Prostate gland (tissue), 2 donors: Measurements from ENCODE around the gene ZNF273.
"Not testable (repeated sequence)": the region's sequence is repeated elsewhere in the genome, so short reads cannot be mapped to it uniquely, and the experiment has no call there.

Experiments used
- POLR2A ChIP-seq: fragments of 450-650 bp; IDR thresholded peaks from one replicate; pipeline ENCODE4 v1.6.1; 2016; ENCODE audit warnings: antibody characterized with exemption, mild to moderate bottlenecking
- TF ChIP-seq, protein P1 (sequence below), 4 experiments: fragments of 200-600 bp in 2 of 4; fragments of 450-650 bp in 2 of 4; sonication (generic) in 2 of 4; IDR thresholded peaks; 1 replicate in 3 of 4; 2 replicates in 1 of 4; pipeline ENCODE4 v1.5.1; 2016 to 2019; ENCODE audit warnings: antibody characterized with exemption in 4 of 4, mild to moderate bottlenecking in 2 of 4, moderate library complexity in 2 of 4

DNA sequence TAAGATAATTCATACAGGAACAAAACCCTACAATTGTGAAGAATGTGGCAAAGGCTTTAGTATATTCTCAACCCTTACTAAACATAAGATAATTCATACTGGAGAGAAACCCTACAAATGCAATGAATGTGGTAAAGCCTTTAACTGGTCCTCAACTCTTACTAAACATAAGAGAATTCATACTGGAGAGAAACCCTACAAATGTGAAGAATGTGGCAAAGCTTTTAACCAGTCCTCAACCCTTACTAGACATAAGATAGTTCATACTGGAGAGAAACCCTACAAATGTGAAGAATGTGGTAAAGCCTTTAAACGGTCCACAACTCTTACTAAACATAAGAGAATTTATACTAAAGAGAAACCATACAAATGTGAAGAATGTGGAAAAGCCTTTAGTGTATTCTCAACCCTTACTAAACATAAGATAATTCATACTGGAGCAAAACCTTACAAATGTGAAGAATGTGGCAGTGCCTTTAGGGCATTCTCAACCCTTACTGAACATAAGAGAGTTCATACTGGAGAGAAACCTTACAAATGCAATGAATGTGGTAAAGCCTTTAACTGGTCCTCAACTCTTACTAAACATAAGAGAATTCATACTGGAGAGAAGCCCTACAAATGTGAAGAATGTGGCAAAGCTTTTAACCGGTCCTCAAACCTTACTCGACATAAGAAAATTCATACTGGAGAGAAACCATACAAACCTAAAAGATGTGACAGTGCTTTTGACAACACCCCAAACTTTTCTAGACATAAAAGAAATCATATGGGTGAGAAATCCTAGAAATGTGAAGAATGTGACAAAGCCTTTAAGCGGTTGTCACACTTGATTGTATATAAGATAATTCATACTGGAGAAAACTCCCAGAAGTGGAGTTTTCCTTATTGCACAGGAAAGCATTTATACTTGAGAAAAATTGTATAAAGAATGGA, 25.4 kb downstream of the ZNF273 start:
- TF ChIP-seq, protein P1, sequence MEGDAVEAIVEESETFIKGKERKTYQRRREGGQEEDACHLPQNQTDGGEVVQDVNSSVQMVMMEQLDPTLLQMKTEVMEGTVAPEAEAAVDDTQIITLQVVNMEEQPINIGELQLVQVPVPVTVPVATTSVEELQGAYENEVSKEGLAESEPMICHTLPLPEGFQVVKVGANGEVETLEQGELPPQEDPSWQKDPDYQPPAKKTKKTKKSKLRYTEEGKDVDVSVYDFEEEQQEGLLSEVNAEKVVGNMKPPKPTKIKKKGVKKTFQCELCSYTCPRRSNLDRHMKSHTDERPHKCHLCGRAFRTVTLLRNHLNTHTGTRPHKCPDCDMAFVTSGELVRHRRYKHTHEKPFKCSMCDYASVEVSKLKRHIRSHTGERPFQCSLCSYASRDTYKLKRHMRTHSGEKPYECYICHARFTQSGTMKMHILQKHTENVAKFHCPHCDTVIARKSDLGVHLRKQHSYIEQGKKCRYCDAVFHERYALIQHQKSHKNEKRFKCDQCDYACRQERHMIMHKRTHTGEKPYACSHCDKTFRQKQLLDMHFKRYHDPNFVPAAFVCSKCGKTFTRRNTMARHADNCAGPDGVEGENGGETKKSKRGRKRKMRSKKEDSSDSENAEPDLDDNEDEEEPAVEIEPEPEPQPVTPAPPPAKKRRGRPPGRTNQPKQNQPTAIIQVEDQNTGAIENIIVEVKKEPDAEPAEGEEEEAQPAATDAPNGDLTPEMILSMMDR (IDR thresholded peaks at IDR 0.05) = not testable (repeated sequence)
- not testable (repeated sequence) for TF ChIP-seq POLR2A
